Gastrocnemius medialis (tissue), 4 donors: ENCODE data around the gene NGEF. TPM values are rescaled to one million over a fixed set of nuclear protein-coding genes. Genes with fewer than 3 reads are reported as not detected.

ENCODE experiments used
- ATAC-seq, 2 donors: fragments of 150-250 bp; one replicate each; pipeline ENCODE4 v1.9.1; 2016
- DNase-seq, 2 donors: peaks; one replicate each; pipeline ENCODE4 v3.0.0-alpha.2; 2019
- H3K27ac ChIP-seq, 4 donors: fragments of 200-600 bp; sonication (generic); 1 replicate in 1 of 4; 2 replicates in 3 of 4; pipeline ENCODE4 v1.5.1; 2016 to 2018; ENCODE audit warnings: mild to moderate bottlenecking in 2 of 4, moderate library complexity in 1 of 4
- H3K27me3 ChIP-seq, 3 donors: fragments of 200-600 bp; sonication (generic) in 2 of 3; 1 replicate in 1 of 3; 2 replicates in 2 of 3; pipeline versions ENCODE4 v1.5.1 to v1.6.0; 2016 to 2019; ENCODE audit warnings: mild to moderate bottlenecking in 1 of 3, moderate library complexity in 1 of 3
- H3K36me3 ChIP-seq, 2 donors: fragments of 200-600 bp; sonication (generic) in 1 of 2; one replicate each; pipeline ENCODE4 v1.5.1; 2017 to 2018
- H3K4me1 ChIP-seq, 2 donors: fragments of 200-600 bp; sonication (generic) in 1 of 2; one replicate each; pipeline ENCODE4 v1.5.1; 2016 to 2017; ENCODE audit warnings: mild to moderate bottlenecking in 2 of 2
- H3K4me3 ChIP-seq, 4 donors: fragments of 200-600 bp; sonication (generic) in 3 of 4; 1 replicate in 1 of 4; 2 replicates in 3 of 4; pipeline ENCODE4 v1.5.1; 2016 to 2019; ENCODE audit warnings: mild to moderate bottlenecking in 2 of 4
- H3K9me3 ChIP-seq, 3 donors: fragments of 200-600 bp; sonication (generic) in 2 of 3; 1 replicate in 1 of 3; 2 replicates in 2 of 3; pipeline ENCODE4 v1.5.1; 2016 to 2019
- POLR2A ChIP-seq, 2 donors: fragments of 450-650 bp; IDR thresholded peaks; one replicate each; pipeline ENCODE4 v1.6.1; 2017; ENCODE audit warnings: antibody characterized with exemption in 2 of 2, mild to moderate bottlenecking in 2 of 2, moderate library complexity in 2 of 2
- in situ Hi-C, 4 donors: fragments of 200-750 bp; cut with MboI; loops; one replicate each; pipeline versions ENCODE4 v1.15.0 to v1.8.0; 2017; ENCODE audit warnings: low sequenced_read_pairs in 4 of 4
- intact Hi-C: fragments of 100-400 bp; cut with DNase I; formaldehyde crosslinking; loops from one replicate; pipeline ENCODE4 v1.15.1; 2023; ENCODE audit warnings: low total_unique reads
- total RNA-seq, 4 donors: library from RNA; depleted of rRNA; stranded (reverse); fragments of >200 nt; gene quantifications; one replicate each; pipeline versions ENCODE4 v1.1.0 to v1.2.3, GENCODE V29; 2016
- TF ChIP-seq, protein P1 (sequence below), 5 experiments: fragments of 450-650 bp in 3 of 5; fragments of 200-600 bp in 2 of 5; sonication (generic) in 2 of 5; IDR thresholded peaks in 4 of 5; conservative IDR thresholded peaks in 1 of 5; 1 replicate in 4 of 5; 2 replicates in 1 of 5; pipeline ENCODE4 v1.5.1; 2016 to 2019; ENCODE audit warnings: antibody characterized with exemption in 5 of 5, mild to moderate bottlenecking in 3 of 5, moderate library complexity in 3 of 5

NGEF gene
- total RNA-seq, 4 donors from 2014 or later, result 0.66 to 1.5 (median 0.84) TPM; not detected in 1

DNA sequence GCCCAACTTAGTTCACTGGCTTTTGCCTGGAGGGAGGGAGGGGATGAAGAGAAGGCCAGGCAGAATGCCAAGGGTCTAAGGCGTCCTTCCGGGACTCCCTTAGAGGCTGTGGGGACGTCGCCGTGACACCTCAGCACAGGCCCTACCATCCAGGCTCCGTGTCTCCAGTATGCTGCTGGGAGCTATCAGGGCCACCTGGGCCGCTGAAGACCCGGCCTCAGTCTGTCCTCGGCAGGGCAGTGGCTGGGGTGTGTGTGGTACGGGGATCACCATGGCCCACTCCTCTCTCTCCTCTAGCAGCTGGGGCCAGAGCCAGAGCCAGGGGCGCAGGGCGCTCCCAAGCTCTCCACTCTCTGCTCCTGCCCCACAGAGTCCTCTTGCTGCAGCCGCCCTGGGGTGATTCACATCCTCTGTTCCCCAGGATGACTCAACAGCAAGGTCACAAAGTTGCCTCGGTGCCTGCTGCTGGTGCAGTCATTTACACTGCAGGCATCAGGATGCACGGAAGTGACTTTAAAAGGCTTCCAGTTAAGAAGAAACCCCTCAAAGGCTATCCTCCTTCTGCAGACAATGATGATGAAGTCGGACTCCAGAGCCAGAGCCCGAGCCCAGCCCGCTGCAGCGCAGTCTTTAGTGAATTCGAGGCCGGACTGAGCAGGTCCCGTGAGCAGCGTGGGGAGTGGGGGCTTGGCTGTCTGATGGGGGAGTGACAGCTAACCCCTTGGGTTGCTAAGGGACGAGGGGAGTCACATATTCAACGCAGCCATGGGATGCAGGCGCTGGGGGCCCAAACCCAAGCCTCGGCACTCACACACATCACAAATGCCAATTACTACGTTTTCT, 111.1 kb downstream of the NGEF start:
- intact Hi-C loops (no loop called here), in situ Hi-C loops (no loop called here)
- Histone ChIP-seq H3K9me3 (no peaks in the 10 kb centered on the region), H3K27me3 (peaks cover 3 to 15% (median 11%) of the 10 kb centered on the region in 3 donors), H3K4me3 (no peak overlapping the region), H3K27ac (no peak overlapping the region), H3K36me3 (no peaks in the 10 kb centered on the region), H3K4me1 (no peaks in the 10 kb centered on the region)
- DNase-seq (no peak), ATAC-seq (no peak)
- TF ChIP-seq, protein P1, sequence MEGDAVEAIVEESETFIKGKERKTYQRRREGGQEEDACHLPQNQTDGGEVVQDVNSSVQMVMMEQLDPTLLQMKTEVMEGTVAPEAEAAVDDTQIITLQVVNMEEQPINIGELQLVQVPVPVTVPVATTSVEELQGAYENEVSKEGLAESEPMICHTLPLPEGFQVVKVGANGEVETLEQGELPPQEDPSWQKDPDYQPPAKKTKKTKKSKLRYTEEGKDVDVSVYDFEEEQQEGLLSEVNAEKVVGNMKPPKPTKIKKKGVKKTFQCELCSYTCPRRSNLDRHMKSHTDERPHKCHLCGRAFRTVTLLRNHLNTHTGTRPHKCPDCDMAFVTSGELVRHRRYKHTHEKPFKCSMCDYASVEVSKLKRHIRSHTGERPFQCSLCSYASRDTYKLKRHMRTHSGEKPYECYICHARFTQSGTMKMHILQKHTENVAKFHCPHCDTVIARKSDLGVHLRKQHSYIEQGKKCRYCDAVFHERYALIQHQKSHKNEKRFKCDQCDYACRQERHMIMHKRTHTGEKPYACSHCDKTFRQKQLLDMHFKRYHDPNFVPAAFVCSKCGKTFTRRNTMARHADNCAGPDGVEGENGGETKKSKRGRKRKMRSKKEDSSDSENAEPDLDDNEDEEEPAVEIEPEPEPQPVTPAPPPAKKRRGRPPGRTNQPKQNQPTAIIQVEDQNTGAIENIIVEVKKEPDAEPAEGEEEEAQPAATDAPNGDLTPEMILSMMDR (IDR thresholded peaks at IDR 0.05 in 4 of 5, conservative IDR thresholded peaks at IDR 0.05 in 1 of 5), result no peak
- TF ChIP-seq POLR2A (IDR thresholded peaks at IDR 0.05), result no peak

DNA sequence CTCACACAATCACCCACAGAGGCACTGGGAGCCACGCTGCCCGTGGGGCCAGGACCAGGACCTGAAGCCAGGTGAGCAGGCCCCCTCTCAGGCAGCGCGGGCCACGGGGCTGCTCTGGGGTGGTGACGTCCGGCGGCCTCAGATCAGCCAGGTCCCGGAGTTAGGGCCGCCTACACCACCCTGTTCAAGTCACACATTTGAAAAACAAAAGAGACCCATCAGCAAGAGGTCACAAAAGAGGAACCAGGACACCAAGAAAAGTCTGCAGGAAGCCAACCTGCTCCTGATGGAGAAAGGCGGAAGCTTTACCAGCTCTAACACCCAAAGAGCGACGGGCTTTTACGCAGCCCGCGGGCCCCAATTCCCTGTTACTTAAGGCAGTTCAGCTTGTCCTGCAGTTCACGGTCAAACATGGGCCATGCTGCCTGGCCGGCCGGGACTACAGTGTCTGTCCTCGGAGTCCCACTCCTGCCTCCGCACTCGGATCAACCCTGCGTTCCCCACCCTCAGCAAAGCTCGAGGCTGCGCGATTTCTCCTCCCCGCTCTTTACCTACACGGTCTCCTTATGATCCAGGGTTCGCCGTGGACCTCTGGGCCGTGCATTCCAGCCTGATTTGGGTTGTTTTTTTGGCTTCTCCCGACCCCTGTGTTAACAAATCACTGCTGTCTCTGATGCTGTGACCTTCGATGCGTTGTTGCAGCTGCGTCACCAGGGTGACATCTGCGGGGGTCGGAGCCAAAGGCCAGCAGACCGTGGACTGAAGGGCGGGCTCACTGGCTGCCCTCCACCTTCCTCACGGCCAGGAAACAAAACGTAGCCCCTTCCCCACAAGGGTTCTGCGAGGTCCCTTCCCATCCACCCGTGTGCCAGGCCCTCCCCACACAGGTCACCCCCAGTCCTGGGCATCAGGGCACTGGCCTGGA, 112.0 kb downstream of the NGEF start:
- no peak for DNase-seq
- Histone ChIP-seq H3K4me3 (no peak overlapping the region), H3K9me3 (no peaks in the 10 kb centered on the region), H3K4me1 (no peaks in the 10 kb centered on the region), H3K36me3 (no peaks in the 10 kb centered on the region), H3K27me3 (peaks cover 3 to 15% (median 11%) of the 10 kb centered on the region in 3 donors), H3K27ac (no peak overlapping the region)
- ATAC-seq, result no peak
- intact Hi-C loops (no loop called here), in situ Hi-C loops (no loop called here)
- TF ChIP-seq, protein P1 (IDR thresholded peaks at IDR 0.05 in 4 of 5, conservative IDR thresholded peaks at IDR 0.05 in 1 of 5), result no peak
- TF ChIP-seq POLR2A (IDR thresholded peaks at IDR 0.05), result no peak

DNA sequence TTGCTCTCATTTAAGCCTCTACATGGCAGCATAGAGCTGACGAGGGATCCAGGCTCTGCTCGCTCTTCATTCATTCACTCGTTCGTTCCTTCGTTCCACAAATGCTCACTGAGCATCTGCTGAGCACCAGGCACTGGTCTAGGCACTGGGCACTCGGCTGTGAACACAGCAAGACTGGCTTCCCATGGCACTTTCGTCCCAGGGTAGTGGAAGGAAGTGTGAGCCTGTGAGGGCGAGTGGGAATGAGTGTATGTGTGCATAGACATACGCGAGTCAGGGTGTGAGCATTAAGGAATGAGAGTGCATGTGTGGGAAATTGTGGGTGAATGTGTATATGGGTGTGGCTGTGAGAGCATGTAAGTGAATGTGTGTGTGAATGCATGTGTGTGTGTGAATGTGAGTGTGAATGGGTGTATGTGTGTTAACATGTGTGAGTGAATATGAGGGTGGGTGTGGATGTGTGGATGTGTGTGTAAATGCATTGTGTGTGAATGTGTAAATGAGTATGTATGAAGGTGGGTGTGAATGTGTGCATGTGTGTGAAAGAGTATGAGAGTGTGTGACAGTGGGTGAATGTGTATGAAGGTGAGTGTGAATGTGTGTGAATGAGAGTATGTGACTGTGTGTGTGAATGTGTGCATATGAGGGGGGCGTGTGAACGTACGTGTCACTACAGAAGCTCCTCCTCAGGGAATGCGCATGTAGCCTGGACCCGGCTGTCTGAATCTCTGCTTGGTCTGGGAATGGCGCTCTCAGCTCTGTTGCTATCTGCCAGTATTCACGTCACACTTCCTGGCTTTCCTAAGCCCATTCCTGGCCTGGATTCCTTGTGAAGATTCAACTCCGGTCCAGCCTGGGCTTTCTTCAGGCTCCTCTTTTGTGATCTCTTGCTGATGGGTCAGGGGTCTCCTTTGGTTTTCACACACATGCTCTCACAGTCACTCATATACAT, 114.2 kb downstream of the NGEF start:
- no peaks in the 10 kb centered on the region for H3K36me3 ChIP-seq
- no peaks in the 10 kb centered on the region for H3K9me3 ChIP-seq
- ATAC-seq (no peak), DNase-seq (no peak)
- H3K4me3 ChIP-seq, result no peak overlapping the region
- no peaks in the 10 kb centered on the region for H3K4me1 ChIP-seq
- intact Hi-C loops (no loop called here), in situ Hi-C loops (no loop called here)
- no peak for TF ChIP-seq POLR2A (IDR thresholded peaks at IDR 0.05)
- TF ChIP-seq, protein P1 (IDR thresholded peaks at IDR 0.05 in 4 of 5, conservative IDR thresholded peaks at IDR 0.05 in 1 of 5), result no peak
- H3K27ac ChIP-seq, result no peak overlapping the region
- peaks cover 3 to 15% (median 11%) of the 10 kb centered on the region in 3 donors for H3K27me3 ChIP-seq
